Ascending aorta (tissue), 2 donors: ENCODE measurements around the gene CHCHD6. TPM values are rescaled to one million over a fixed set of nuclear protein-coding genes. Genes with fewer than 3 reads are reported as not detected.
A peak's percentile ranks its signal among the peaks of the same experiment; 100 is the strongest.

ENCODE experiments used
- DNase-seq, 2 donors: peaks; one replicate each; pipeline ENCODE4 v3.0.0-alpha.2; 2019; ENCODE audit warnings: low spot score in 2 of 2
- H3K27ac ChIP-seq, 2 donors: fragments of 200-600 bp; sonication (generic); one replicate each; pipeline ENCODE4 v1.5.1; 2016 to 2017; ENCODE audit warnings: mild to moderate bottlenecking in 1 of 2
- H3K27me3 ChIP-seq: fragments of 200-600 bp; sonication (generic); one replicate; pipeline ENCODE4 v1.5.1; 2017
- H3K36me3 ChIP-seq, 2 donors: fragments of 200-600 bp; sonication (generic); one replicate each; pipeline ENCODE4 v1.5.1; 2016
- H3K4me1 ChIP-seq, 2 donors: fragments of 200-600 bp; sonication (generic); one replicate each; pipeline ENCODE4 v1.5.1; 2016 to 2017; ENCODE audit warnings: mild to moderate bottlenecking in 1 of 2
- H3K4me3 ChIP-seq, 2 donors: fragments of 200-600 bp; sonication (generic); one replicate each; pipeline ENCODE4 v1.5.1; 2016 to 2017; ENCODE audit warnings: mild to moderate bottlenecking in 1 of 2
- H3K9me3 ChIP-seq, 2 donors: fragments of 200-600 bp; sonication (generic); one replicate each; pipeline ENCODE4 v1.5.1; 2016
- intact Hi-C: fragments of 100-400 bp; cut with DNase I; formaldehyde crosslinking; loops from one replicate; pipeline ENCODE4 v1.15.1; 2023
- total RNA-seq: library from RNA; depleted of rRNA; stranded (reverse); fragments of >200 nt; gene quantifications from one replicate; pipeline ENCODE4 v1.1.0, GENCODE V29; 2016
- TF ChIP-seq, protein P1 (sequence below), 3 experiments: fragments of 200-600 bp in 2 of 3; fragments of 450-650 bp in 1 of 3; sonication (generic) in 2 of 3; IDR thresholded peaks; one replicate each; pipeline ENCODE4 v1.5.1; 2016 to 2019; ENCODE audit warnings: antibody characterized with exemption in 3 of 3, mild to moderate bottlenecking in 1 of 3, moderate library complexity in 1 of 3

Gene CHCHD6
- total RNA-seq, 1 donor from 2014 or later = 1.2 TPM

DNA sequence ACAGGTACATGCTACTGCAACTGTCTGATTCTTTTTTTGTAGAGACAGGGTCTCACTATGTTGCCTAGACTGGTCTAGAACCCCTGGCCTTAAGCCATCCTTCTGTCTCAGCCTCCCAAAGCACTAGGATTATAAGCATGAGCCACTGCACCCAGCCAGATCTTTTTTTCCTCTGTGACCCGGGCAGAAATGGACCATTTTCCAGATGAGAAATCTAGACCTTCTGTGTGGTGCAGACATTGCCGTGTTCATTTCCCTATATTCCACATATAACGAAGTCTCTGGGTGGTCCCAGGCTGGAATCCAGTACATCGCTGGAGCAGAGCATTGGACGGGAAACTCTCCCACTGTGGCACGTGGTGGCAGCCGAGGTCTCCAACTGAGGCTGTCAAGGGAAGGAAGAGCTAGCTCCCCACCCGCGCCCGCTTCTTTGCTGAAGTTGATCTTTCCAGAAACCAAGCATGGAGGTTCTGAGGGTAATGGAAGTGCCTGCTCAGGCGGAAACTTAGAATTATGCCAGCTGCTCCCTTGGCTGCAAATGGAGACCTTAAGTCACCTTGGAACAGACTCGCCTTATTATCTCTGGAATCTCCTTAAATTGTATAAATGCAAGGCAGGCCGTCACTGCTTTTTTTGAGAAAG, 26.1 kb upstream of the CHCHD6 start:
- H3K27ac ChIP-seq = peak overlapping the region in 1 of 2 donors; percentile 45
- H3K36me3 ChIP-seq = no peaks in the 10 kb centered on the region
- peaks cover 0 to 10% of the 10 kb centered on the region in 2 donors for H3K4me1 ChIP-seq
- H3K4me3 ChIP-seq = no peak overlapping the region
- H3K9me3 ChIP-seq = peaks cover 0 to 4% of the 10 kb centered on the region in 2 donors
- intact Hi-C loops = loop anchor here (2.0 kb wide), 4 partner anchors 75 to 867 kb away; partner anchors contain the start of gene PLXNA1
- DNase-seq = no peak
- TF ChIP-seq, protein P1, sequence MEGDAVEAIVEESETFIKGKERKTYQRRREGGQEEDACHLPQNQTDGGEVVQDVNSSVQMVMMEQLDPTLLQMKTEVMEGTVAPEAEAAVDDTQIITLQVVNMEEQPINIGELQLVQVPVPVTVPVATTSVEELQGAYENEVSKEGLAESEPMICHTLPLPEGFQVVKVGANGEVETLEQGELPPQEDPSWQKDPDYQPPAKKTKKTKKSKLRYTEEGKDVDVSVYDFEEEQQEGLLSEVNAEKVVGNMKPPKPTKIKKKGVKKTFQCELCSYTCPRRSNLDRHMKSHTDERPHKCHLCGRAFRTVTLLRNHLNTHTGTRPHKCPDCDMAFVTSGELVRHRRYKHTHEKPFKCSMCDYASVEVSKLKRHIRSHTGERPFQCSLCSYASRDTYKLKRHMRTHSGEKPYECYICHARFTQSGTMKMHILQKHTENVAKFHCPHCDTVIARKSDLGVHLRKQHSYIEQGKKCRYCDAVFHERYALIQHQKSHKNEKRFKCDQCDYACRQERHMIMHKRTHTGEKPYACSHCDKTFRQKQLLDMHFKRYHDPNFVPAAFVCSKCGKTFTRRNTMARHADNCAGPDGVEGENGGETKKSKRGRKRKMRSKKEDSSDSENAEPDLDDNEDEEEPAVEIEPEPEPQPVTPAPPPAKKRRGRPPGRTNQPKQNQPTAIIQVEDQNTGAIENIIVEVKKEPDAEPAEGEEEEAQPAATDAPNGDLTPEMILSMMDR (IDR thresholded peaks at IDR 0.05) = no peak
- H3K27me3 ChIP-seq = no peaks in the 10 kb centered on the region

DNA sequence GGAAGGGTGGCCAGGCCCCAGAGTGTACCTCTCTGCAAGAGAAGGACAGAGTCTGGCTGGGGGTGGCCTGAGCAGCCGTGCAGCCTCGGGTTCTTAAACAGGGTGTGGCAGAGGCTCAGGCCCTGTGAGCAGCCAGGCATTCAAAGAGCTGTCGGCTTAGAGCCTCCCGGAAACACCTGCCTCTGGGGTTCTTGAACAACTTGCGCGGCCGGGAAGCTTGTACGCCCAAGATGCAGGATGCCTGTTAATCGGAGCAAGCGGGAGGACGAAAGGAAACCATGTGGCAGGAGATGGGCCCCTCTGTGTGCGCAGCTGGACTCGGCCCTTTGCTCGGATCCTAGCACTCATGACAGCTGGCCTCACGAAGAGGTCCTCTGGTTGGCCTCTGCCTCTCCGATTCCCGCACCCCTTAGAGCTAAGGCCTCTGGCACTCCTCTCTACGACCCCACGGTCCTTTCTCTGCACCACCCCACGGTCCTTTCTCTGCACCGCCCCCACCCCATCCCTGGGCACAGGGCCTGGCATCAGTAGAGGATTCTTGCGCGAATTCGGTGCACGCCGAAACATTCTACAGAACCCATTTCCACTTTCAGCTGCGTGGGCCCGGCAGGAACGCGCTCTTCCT, 25.2 kb upstream of the CHCHD6 start:
- no peaks in the 10 kb centered on the region for H3K36me3 ChIP-seq
- no peak for DNase-seq
- peak overlapping the region in 1 of 2 donors; percentile 45 for H3K27ac ChIP-seq
- TF ChIP-seq, protein P1 (IDR thresholded peaks at IDR 0.05) = no peak
- peaks cover 0 to 3% of the 10 kb centered on the region in 2 donors for H3K9me3 ChIP-seq
- H3K4me3 ChIP-seq = peak overlapping the region in 1 of 2 donors; percentile 37
- H3K4me1 ChIP-seq = peaks cover 5 to 18% of the 10 kb centered on the region in 2 donors
- H3K27me3 ChIP-seq = no peaks in the 10 kb centered on the region
- intact Hi-C loops = loop anchor here (1.0 to 2.0 kb wide), 7 partner anchors 25 to 866 kb away; partner anchors contain the start of genes CHCHD6 and PLXNA1

DNA sequence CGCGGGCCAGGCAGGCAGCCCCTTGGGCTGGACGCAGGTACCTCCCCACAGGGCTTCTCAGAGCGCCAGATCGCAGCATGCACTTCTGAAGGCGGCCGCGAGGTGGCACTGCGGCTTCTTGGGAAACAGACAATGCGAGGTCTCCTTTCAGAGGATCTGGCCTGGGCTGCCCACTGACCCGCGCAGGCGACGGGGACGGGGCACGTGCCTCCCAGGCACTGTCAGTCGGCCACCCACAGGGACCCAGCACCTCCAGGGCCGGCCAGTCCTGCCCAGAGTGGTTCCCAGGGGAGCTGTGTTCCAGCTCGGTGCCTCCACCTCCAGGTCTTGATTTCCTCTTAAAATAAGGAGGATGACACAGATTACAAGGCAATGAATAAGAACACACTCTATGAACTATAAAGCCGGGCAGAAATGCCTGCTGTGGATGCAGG, 24.7 kb upstream of the CHCHD6 start:
- Histone ChIP-seq H3K27ac (peak overlapping the region in 1 of 2 donors; percentile 45), H3K4me1 (peaks cover 5 to 22% of the 10 kb centered on the region in 2 donors), H3K27me3 (no peaks in the 10 kb centered on the region), H3K36me3 (no peaks in the 10 kb centered on the region), H3K4me3 (peak overlapping the region in 1 of 2 donors; percentile 37), H3K9me3 (no peaks in the 10 kb centered on the region)
- DNase-seq = peak in 1 of 2 donors; percentile 93
- intact Hi-C loops = loop anchor here (1.0 to 2.0 kb wide), 7 partner anchors 25 to 865 kb away; partner anchors contain the start of genes CHCHD6 and PLXNA1
- TF ChIP-seq, protein P1 (IDR thresholded peaks at IDR 0.05) = peak; percentile 94 to 100 (median 99)

DNA sequence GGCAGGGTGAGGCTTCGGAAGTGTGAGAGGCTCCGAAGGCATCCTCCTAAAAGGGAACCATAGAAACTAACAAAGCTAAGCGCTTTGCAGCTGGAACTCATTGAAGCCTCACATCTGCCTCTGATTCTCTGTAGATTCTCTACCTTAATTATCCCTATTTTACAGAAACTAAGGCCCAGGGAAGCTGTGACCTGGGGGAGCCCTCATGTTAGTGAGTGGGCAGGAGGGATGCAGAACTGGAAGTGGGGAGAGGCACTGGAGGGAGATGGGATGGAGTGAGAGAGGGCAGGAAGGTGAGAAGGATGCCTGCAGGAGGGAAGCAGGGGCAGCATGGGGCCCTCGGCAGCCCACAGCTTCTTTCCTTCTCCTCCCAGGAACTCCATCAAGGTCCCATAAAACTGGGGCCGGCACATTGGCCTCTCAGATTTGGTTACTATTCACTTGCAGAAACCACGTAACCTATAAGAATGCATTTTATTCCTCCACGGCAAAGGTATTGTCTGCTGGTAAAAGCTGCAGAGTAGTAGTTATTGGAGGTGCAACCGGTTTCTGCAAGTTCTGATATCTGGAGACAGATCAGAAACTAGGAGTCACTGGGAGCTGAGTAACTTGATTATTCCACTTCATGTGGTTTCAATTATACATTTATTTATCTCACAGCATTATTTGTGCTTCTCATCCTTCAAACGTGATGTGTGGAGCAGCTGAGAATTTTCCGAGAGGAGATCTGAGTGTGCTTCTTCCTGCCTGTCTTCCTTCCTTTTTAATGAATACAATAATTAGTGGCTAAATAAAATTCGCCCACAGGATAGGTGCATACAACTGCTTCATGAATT, 24.0 kb upstream of the CHCHD6 start:
- H3K27ac ChIP-seq = no peak overlapping the region
- H3K4me1 ChIP-seq = peaks cover 12 to 29% of the 10 kb centered on the region in 2 donors
- no peaks in the 10 kb centered on the region for H3K27me3 ChIP-seq
- TF ChIP-seq, protein P1 (IDR thresholded peaks at IDR 0.05) = no peak
- no peak for DNase-seq
- H3K36me3 ChIP-seq = no peaks in the 10 kb centered on the region
- no peaks in the 10 kb centered on the region for H3K9me3 ChIP-seq
- H3K4me3 ChIP-seq = no peak overlapping the region
- intact Hi-C loops = loop anchor here (1.0 to 2.0 kb wide), 7 partner anchors 24 to 865 kb away; partner anchors contain the start of genes CHCHD6 and PLXNA1

DNA sequence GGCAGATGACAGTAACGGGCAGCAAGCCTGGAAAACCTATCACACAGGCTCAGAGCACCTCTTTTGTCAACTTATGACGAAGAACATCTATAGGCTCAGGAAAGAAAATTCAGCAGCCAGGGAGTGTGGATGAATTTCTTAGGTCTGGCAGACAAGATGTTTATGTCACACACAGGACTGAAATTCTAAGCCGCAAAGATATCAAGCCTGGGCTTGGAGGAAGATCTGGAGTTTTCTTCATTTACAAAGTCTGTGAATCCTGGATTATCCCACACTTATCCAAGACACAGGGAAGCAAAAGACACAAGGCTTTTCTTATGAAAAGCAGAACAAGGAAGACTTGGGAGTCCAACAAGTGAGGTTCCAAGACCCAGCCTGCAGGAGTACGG, 23.4 kb upstream of the CHCHD6 start:
- intact Hi-C loops = no loop called here
- DNase-seq = no peak
- TF ChIP-seq, protein P1 (IDR thresholded peaks at IDR 0.05) = no peak
- no peaks in the 10 kb centered on the region for H3K9me3 ChIP-seq
- no peaks in the 10 kb centered on the region for H3K27me3 ChIP-seq
- no peaks in the 10 kb centered on the region for H3K36me3 ChIP-seq
- H3K4me3 ChIP-seq = no peak overlapping the region
- H3K4me1 ChIP-seq = peaks cover 14 to 32% of the 10 kb centered on the region in 2 donors
- no peak overlapping the region for H3K27ac ChIP-seq
